Transverse colon (tissue), 4 donors: ENCODE data around the gene TXNIP.

Experiments
- CTCF ChIP-seq, 5 experiments: fragments of 200-600 bp in 3 of 5; fragments of 450-650 bp in 2 of 5; sonication (generic) in 3 of 5; IDR thresholded peaks; 1 replicate in 2 of 5; 2 replicates in 3 of 5; pipeline ENCODE4 v1.5.1; 2016 to 2017; ENCODE audit warnings: antibody characterized with exemption in 5 of 5, inconsistent platforms in 3 of 5, mild to moderate bottlenecking in 2 of 5, moderate library complexity in 1 of 5
- EP300 ChIP-seq: sonication (generic); formaldehyde crosslinking; IDR thresholded peaks from one replicate; pipeline ENCODE4 v1.6.1; 2017; ENCODE audit warnings: antibody characterized with exemption, low read depth
- POLR2A ChIP-seq: fragments of 450-650 bp; IDR thresholded peaks from one replicate; pipeline ENCODE4 v1.6.1; 2016; ENCODE audit warnings: antibody characterized with exemption, mild to moderate bottlenecking, moderate library complexity
- POLR2AphosphoS5 ChIP-seq, 3 donors: sonication (generic); formaldehyde crosslinking; IDR thresholded peaks; one replicate each; pipeline ENCODE4 v1.6.1; 2016; ENCODE audit warnings: antibody characterized with exemption in 3 of 3

GRCh38 chr1:145962157-145963102 lies 33.9 kb downstream of the TXNIP start:
- TF ChIP-seq POLR2A, result no peak
- no peak for TF ChIP-seq CTCF (IDR thresholded peaks at IDR 0.05)
- TF ChIP-seq POLR2AphosphoS5 (IDR thresholded peaks at IDR 0.05), result no peak
- no peak for TF ChIP-seq EP300
